ENCODE measurements around the gene SPATS2L. TPM values are rescaled to one million over a fixed set of nuclear protein-coding genes. Genes with fewer than 3 reads are reported as not detected.

SPATS2L gene
- total and polyA plus RNA-seq, 9 donors, result 36.5 to 93.0 (median 70.6) TPM

DNA sequence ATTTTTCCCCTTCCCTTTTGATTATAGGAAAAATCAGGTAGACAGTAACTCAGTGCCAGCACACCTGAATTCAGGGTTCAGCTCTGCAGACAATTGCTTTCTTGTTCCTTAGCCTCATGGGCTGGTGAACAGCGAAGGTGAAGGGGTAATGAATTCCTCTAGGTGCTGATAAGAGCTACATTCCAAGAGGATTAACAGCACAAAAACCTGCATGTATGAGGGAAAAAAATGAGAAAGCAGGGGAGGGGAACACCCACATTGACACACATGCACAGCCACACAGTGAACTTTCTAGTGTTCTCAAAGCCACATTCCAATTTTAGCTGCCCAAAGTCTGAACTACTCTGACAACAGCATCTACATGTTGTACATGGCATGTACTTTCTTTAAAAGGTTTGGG lies 46.1 kb downstream of the SPATS2L start:
- no peak for DNase-seq
- intact Hi-C loops (cut with DNase I), result no loop called here
- WGBS, 3 donors, result 46 to 71% (median 57%) methylated on average over 1 of the region's 1 CpG
- Histone ChIP-seq H3K27ac (peak overlapping the region in 1 of 2 donors; percentile 11), H3K27me3 (no peaks in the 10 kb centered on the region), H3K4me1 (ENCODE audit: insufficient read depth) (peaks cover 8% of the 10 kb centered on the region), H3K4me3 (no peak overlapping the region), H3K9me3 (no peaks in the 10 kb centered on the region), H3K36me3 (no peaks in the 10 kb centered on the region)
- no peak for TF ChIP-seq EP300 (IDR thresholded peaks at IDR 0.05)
- TF ChIP-seq POLR2A (IDR thresholded peaks at IDR 0.05), result no peak
- TF ChIP-seq CTCF (IDR thresholded peaks at IDR 0.05), result no peak

- H3K9me3 ChIP-seq, result no peaks in the 10 kb centered on the region
- H3K27ac ChIP-seq, result no peak overlapping the region
- H3K4me3 ChIP-seq, result no peak overlapping the region
- DNase-seq, result no peak
- H3K27me3 ChIP-seq, result no peaks in the 10 kb centered on the region
- H3K36me3 ChIP-seq, result no peaks in the 10 kb centered on the region
- H3K4me1 ChIP-seq (ENCODE audit: insufficient read depth), result peaks cover 11% of the 10 kb centered on the region
- WGBS, 3 donors, result 17 to 33% (median 31%) methylated on average over 3 of the region's 3 CpGs
- TF ChIP-seq POLR2A (IDR thresholded peaks at IDR 0.05) (no peak), EP300 (IDR thresholded peaks at IDR 0.05) (no peak), CTCF (IDR thresholded peaks at IDR 0.05) (no peak)
- intact Hi-C loops (cut with DNase I), result no loop called here
Measured at GRCh38 chr2:200353120-200353519, 46.6 kb downstream of the SPATS2L start.

DNA sequence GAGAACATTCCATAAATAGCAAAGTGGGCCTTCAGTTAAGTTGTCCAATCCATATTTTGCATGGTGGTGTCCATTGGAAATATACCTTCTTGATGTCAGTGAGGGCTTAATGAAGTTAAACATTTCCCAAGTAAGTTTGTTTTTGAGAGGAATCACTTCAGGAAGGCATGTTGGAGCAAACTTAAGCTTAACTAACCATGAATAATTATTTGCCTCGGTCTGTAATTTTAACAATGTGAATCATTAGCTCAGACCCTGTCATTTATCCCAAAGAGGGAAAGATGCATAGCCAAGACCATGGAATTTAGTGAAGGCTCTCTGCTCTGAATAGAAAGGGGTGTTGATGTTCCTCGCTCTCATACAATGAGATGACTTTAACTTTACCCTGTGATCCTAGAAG lies 47.4 kb downstream of the SPATS2L start:
- peaks cover 11% of the 10 kb centered on the region for H3K4me1 ChIP-seq (ENCODE audit: insufficient read depth)

DNA sequence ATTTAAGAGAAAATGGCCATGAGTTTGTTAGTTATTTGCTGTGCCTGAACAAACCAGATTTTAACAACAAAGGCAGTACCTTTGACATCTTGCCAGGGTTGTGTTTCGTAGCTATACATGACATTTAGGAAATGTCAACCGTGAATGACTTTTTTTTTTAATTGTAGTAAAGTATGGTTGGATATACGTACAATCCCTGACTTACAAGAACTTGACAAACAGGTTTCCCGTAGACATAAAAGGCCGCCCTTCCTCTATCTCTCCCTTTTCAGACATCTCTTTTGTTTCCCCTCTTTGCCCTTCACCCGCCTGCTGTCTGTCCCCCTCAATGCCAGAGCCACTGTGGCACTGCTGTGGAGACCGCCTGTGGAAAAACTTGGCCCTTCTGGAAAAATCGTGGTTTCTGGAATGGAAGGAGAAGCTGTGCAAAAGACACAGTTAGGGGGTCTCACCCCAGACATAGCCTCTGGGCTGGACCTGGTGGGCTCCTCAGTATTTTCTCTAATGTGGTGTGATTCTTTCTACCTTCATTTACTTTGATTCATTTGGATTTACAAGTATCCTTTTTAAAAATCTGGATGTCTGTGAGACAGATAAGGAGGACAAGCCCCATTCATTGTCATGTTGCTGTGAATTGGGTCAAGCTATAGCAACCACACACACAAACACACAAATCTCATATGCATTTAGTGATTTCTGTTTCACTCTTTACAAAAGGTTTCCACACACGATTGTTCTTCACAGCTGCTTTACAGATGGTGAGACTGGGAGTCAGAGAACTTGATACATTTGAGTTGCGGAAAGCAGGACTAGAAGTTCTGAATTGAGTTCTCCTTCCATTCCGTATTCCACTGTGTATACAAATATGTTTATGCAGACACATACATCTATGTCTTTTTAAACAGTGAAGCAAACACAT lies 48.6 kb downstream of the SPATS2L start:
- intact Hi-C loops (cut with DNase I), result no loop called here
- WGBS, 3 donors, result 89 to 92% (median 92%) methylated on average over 11 of the region's 11 CpGs
- no peak overlapping the region for H3K27ac ChIP-seq
- no peak for DNase-seq
- H3K27me3 ChIP-seq, result no peaks in the 10 kb centered on the region
- H3K9me3 ChIP-seq, result no peaks in the 10 kb centered on the region
- peaks cover 11% of the 10 kb centered on the region for H3K4me1 ChIP-seq (ENCODE audit: insufficient read depth)
- no peak for TF ChIP-seq POLR2A (IDR thresholded peaks at IDR 0.05)
- TF ChIP-seq CTCF (IDR thresholded peaks at IDR 0.05), result no peak
- no peak for TF ChIP-seq EP300 (IDR thresholded peaks at IDR 0.05)
- no peaks in the 10 kb centered on the region for H3K36me3 ChIP-seq
- H3K4me3 ChIP-seq, result no peak overlapping the region

More for the DNA sequence above, 47.4 kb downstream of the SPATS2L start:
- Histone ChIP-seq H3K9me3 (no peaks in the 10 kb centered on the region), H3K36me3 (no peaks in the 10 kb centered on the region), H3K27me3 (no peaks in the 10 kb centered on the region), H3K4me3 (no peak overlapping the region), H3K27ac (no peak overlapping the region)
- no peak for DNase-seq
- 92 to 98% (median 97%) methylated on average over 2 of the region's 2 CpGs for WGBS, 3 donors
- intact Hi-C loops (cut with DNase I), result no loop called here
- TF ChIP-seq CTCF (IDR thresholded peaks at IDR 0.05), result no peak
- TF ChIP-seq POLR2A (IDR thresholded peaks at IDR 0.05), result no peak
- TF ChIP-seq EP300 (IDR thresholded peaks at IDR 0.05), result no peak

All from ovary (tissue), 9 donors.